GM23338 (cell line): ENCODE measurements around the gene ESRRB. TPM values are rescaled to one million over a fixed set of nuclear protein-coding genes. Genes with fewer than 3 reads are reported as not detected.

Source experiments
- ATAC-seq: fragments of 200-7000 bp; cut with Tn5 transposase; 3 replicates; pipeline ENCODE4 v1.9.1; 2020
- DNase-seq: peaks from one replicate; pipeline ENCODE4 v3.0.0-alpha.2; 2015; ENCODE audit warnings: low spot score
- H2AFZ ChIP-seq: fragments of 200-600 bp; sonication (generic); 2 replicates; pipeline ENCODE4 v1.8.0; 2016; ENCODE audit warnings: antibody characterized with exemption, mild to moderate bottlenecking, moderate library complexity
- H3F3A ChIP-seq: fragments of 200-600 bp; sonication (generic); replicated peaks from 2 replicates; pipeline ENCODE4 v1.8.0; 2017; ENCODE audit warnings: antibody characterized with exemption, mixed run types, low read depth
- H3K27ac ChIP-seq: fragments of 200-600 bp; sonication (generic); 2 replicates; pipeline ENCODE4 v1.6.1; 2016; ENCODE audit warnings: low read depth
- H3K27me3 ChIP-seq: fragments of 200-600 bp; sonication (generic); 2 replicates; pipeline ENCODE4 v1.8.0; 2016; ENCODE audit warnings: mild to moderate bottlenecking, mixed run types, moderate library complexity; ENCODE audit not compliant: insufficient read depth
- H3K36me3 ChIP-seq: fragments of 200-600 bp; sonication (generic); 2 replicates; pipeline ENCODE4 v1.8.0; 2016; ENCODE audit warnings: mild to moderate bottlenecking; ENCODE audit not compliant: insufficient read depth
- H3K4me1 ChIP-seq: fragments of 200-600 bp; sonication (generic); 2 replicates; pipeline ENCODE4 v1.8.0; 2016; ENCODE audit warnings: mild to moderate bottlenecking, moderate library complexity; ENCODE audit not compliant: insufficient read depth
- H3K4me2 ChIP-seq: fragments of 200-600 bp; sonication (generic); 2 replicates; pipeline ENCODE4 v1.7.1; 2017; ENCODE audit warnings: mixed run types
- H3K4me3 ChIP-seq: fragments of 200-600 bp; sonication (generic); 2 replicates; pipeline ENCODE4 v1.6.1; 2016; ENCODE audit warnings: mixed run types
- H3K79me2 ChIP-seq: fragments of 200-600 bp; sonication (generic); replicated peaks from 2 replicates; pipeline ENCODE4 v1.8.0; 2017; ENCODE audit warnings: mild to moderate bottlenecking; ENCODE audit not compliant: insufficient read depth
- H3K9me2 ChIP-seq: fragments of 200-600 bp; sonication (generic); 2 replicates; pipeline ENCODE4 v1.8.0; 2017; ENCODE audit not compliant: insufficient read depth
- H4K20me1 ChIP-seq: fragments of 200-600 bp; sonication (generic); replicated peaks from 2 replicates; pipeline ENCODE4 v1.8.0; 2017; ENCODE audit warnings: mild to moderate bottlenecking; ENCODE audit not compliant: insufficient read depth
- H3K27ac Mint-ChIP-seq: 2 replicates; pipeline ENCODE4 v1.8.0; 2020; ENCODE audit warnings: inconsistent platforms, mild to moderate bottlenecking, moderate library complexity, mixed read lengths
- H3K27me3 Mint-ChIP-seq: 3 replicates; pipeline ENCODE4 v1.8.0; 2022; ENCODE audit warnings: low read depth, mild to moderate bottlenecking, moderate library complexity, mixed read lengths, inconsistent platforms; ENCODE audit not compliant: insufficient read depth, poor library complexity
- H3K36me3 Mint-ChIP-seq: 3 replicates; pipeline ENCODE4 v1.8.0; 2021; ENCODE audit warnings: low read depth, mild to moderate bottlenecking, inconsistent platforms, moderate library complexity, mixed read lengths
- H3K4me1 Mint-ChIP-seq: 3 replicates; pipeline ENCODE4 v1.8.0; 2020; ENCODE audit warnings: mild to moderate bottlenecking, inconsistent platforms, mixed read lengths
- H3K4me3 Mint-ChIP-seq: 3 replicates; pipeline ENCODE4 v1.8.0; 2021; ENCODE audit warnings: moderate library complexity, mild to moderate bottlenecking, inconsistent platforms, mixed read lengths
- H3K9me3 Mint-ChIP-seq: 3 replicates; pipeline ENCODE4 v1.8.0; 2020; ENCODE audit warnings: moderate library complexity, mild to moderate bottlenecking, inconsistent platforms, mixed read lengths
- CREB1 ChIP-seq: fragments of 250-450 bp; sonication (Bioruptor Pico); IDR thresholded peaks from 2 replicates; pipeline ENCODE4 v1.5.0; 2020; ENCODE audit warnings: low read depth, mild to moderate bottlenecking, moderate library complexity
- EZH2 ChIP-seq: fragments of 200-600 bp; sonication (generic); IDR thresholded peaks from one replicate; pipeline ENCODE4 v1.8.0; 2017; ENCODE audit warnings: antibody characterized with exemption, mild to moderate bottlenecking, low read depth; ENCODE audit not compliant: unreplicated experiment
- EZH2phosphoT487 ChIP-seq: fragments of 200-600 bp; sonication (generic); IDR thresholded peaks from one replicate; pipeline ENCODE4 v1.8.1; 2018; ENCODE audit warnings: antibody characterized with exemption; ENCODE audit not compliant: unreplicated experiment
- JUNB ChIP-seq: IDR thresholded peaks from one replicate; pipeline ENCODE4 v1.6.1; 2016; ENCODE audit warnings: antibody characterized with exemption; ENCODE audit not compliant: unreplicated experiment
- NANOG ChIP-seq: IDR thresholded peaks from 2 replicates; pipeline ENCODE4 v1.6.1; 2016; ENCODE audit warnings: antibody characterized with exemption, borderline replicate concordance
- POLR2AphosphoS5 ChIP-seq: IDR thresholded peaks from 2 replicates; pipeline ENCODE4 v1.6.1; 2016; ENCODE audit warnings: antibody characterized with exemption, low read depth
- STAT1 ChIP-seq: IDR thresholded peaks from one replicate; pipeline ENCODE4 v1.6.1; 2016; ENCODE audit warnings: antibody characterized with exemption; ENCODE audit not compliant: unreplicated experiment
- ZNF331 ChIP-seq: fragments of 250-450 bp; sonication (Bioruptor Pico); IDR thresholded peaks from 2 replicates; pipeline ENCODE4 v1.5.0; 2020; ENCODE audit warnings: low read depth, mild to moderate bottlenecking, moderate library complexity
- polyA plus RNA-seq: library from polyadenylated mRNA; unstranded; fragments of >200 nt; fragmentation: Nextera tagmentation; extraction: Ambion mirVana; gene quantifications from 2 replicates; pipeline ENCODE4 v1.2.1, GENCODE V29; 2016
- total RNA-seq: library from RNA; depleted of rRNA; stranded (reverse); fragments of >200 nt; shearing (Covaris generic); gene quantifications from 2 replicates; pipeline ENCODE4 v1.2.3, GENCODE V29; 2014
- TF ChIP-seq, protein P1 (sequence below): IDR thresholded peaks from one replicate; pipeline ENCODE4 v1.6.1; 2018; ENCODE audit warnings: antibody characterized with exemption; ENCODE audit not compliant: unreplicated experiment
- TF ChIP-seq, protein P2 (sequence below): fragments of 250-450 bp; sonication (Bioruptor Pico); IDR thresholded peaks from 2 replicates; pipeline ENCODE4 v1.5.0; 2020; ENCODE audit warnings: mild to moderate bottlenecking, moderate library complexity
- TF ChIP-seq, protein P3 (sequence below), 2 experiments: fragments of 200-600 bp in 1 of 2; sonication (generic) in 1 of 2; conservative IDR thresholded peaks; 2 replicates each; pipeline versions ENCODE4 v1.5.1 to v1.6.1; 2016 to 2017; ENCODE audit warnings: antibody characterized with exemption in 2 of 2, low read depth in 2 of 2, mild to moderate bottlenecking in 2 of 2, moderate library complexity in 1 of 2

The ESRRB gene
- total and polyA plus RNA-seq, 2 experiments from 2014 or later = 0.31 to 0.52 TPM

DNA sequence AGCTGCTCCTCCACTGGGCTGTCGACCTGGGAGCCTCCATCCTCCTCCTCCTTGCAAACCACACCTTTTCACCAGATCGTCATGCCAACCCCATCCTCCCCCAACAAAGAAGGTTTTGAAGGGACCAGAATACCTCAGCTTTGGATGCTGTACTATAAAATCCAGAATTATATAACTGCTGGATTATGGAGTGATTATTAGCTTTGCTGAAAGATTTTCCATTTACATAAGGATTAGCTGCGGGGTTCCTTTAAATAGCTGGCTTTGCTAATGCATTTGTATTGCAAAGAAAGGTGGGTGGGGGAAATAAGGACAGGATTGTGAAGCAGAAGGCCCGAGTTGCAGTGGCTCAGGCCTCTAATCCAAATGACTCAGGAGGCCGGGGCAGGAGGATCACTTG lies 36.6 kb downstream of the ESRRB start:
- H2AFZ ChIP-seq = no peak overlapping the region
- Mint-ChIP-seq H3K36me3 (no peaks in the 10 kb centered on the region), H3K27ac (no peak overlapping the region), H3K4me1 (peaks cover 43% of the 10 kb centered on the region), H3K9me3 (no peaks in the 10 kb centered on the region; the same call in 2 of the 3 replicates), H3K4me3 (no peak overlapping the region), H3K27me3 (peaks cover 16% of the 10 kb centered on the region)
- no peak overlapping the region for H3K27ac ChIP-seq
- no peak; the same call in 2 of the 3 replicates for ATAC-seq
- no peaks in the 10 kb centered on the region for H3K79me2 ChIP-seq
- H3K4me2 ChIP-seq = peak overlapping the region; percentile 71; the same call in 1 of the 2 replicates
- H3K36me3 ChIP-seq = no peaks in the 10 kb centered on the region
- peaks cover 32% of the 10 kb centered on the region for H3K4me1 ChIP-seq
- H3K4me3 ChIP-seq = no peak overlapping the region
- H4K20me1 ChIP-seq = no peaks in the 10 kb centered on the region
- DNase-seq = no peak
- H3K9me2 ChIP-seq = no peaks in the 10 kb centered on the region
- TF ChIP-seq, protein P1, sequence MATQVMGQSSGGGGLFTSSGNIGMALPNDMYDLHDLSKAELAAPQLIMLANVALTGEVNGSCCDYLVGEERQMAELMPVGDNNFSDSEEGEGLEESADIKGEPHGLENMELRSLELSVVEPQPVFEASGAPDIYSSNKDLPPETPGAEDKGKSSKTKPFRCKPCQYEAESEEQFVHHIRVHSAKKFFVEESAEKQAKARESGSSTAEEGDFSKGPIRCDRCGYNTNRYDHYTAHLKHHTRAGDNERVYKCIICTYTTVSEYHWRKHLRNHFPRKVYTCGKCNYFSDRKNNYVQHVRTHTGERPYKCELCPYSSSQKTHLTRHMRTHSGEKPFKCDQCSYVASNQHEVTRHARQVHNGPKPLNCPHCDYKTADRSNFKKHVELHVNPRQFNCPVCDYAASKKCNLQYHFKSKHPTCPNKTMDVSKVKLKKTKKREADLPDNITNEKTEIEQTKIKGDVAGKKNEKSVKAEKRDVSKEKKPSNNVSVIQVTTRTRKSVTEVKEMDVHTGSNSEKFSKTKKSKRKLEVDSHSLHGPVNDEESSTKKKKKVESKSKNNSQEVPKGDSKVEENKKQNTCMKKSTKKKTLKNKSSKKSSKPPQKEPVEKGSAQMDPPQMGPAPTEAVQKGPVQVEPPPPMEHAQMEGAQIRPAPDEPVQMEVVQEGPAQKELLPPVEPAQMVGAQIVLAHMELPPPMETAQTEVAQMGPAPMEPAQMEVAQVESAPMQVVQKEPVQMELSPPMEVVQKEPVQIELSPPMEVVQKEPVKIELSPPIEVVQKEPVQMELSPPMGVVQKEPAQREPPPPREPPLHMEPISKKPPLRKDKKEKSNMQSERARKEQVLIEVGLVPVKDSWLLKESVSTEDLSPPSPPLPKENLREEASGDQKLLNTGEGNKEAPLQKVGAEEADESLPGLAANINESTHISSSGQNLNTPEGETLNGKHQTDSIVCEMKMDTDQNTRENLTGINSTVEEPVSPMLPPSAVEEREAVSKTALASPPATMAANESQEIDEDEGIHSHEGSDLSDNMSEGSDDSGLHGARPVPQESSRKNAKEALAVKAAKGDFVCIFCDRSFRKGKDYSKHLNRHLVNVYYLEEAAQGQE = no peak
- TF ChIP-seq NANOG (no peak), EZH2 (no peak), CREB1 (CRISPR knock-in tag) (no peak), STAT1 (no peak), JUNB (no peak), POLR2AphosphoS5 (no peak), EZH2phosphoT487 (no peak), ZNF331 (CRISPR knock-in tag) (no peak)
- TF ChIP-seq, protein P2, sequence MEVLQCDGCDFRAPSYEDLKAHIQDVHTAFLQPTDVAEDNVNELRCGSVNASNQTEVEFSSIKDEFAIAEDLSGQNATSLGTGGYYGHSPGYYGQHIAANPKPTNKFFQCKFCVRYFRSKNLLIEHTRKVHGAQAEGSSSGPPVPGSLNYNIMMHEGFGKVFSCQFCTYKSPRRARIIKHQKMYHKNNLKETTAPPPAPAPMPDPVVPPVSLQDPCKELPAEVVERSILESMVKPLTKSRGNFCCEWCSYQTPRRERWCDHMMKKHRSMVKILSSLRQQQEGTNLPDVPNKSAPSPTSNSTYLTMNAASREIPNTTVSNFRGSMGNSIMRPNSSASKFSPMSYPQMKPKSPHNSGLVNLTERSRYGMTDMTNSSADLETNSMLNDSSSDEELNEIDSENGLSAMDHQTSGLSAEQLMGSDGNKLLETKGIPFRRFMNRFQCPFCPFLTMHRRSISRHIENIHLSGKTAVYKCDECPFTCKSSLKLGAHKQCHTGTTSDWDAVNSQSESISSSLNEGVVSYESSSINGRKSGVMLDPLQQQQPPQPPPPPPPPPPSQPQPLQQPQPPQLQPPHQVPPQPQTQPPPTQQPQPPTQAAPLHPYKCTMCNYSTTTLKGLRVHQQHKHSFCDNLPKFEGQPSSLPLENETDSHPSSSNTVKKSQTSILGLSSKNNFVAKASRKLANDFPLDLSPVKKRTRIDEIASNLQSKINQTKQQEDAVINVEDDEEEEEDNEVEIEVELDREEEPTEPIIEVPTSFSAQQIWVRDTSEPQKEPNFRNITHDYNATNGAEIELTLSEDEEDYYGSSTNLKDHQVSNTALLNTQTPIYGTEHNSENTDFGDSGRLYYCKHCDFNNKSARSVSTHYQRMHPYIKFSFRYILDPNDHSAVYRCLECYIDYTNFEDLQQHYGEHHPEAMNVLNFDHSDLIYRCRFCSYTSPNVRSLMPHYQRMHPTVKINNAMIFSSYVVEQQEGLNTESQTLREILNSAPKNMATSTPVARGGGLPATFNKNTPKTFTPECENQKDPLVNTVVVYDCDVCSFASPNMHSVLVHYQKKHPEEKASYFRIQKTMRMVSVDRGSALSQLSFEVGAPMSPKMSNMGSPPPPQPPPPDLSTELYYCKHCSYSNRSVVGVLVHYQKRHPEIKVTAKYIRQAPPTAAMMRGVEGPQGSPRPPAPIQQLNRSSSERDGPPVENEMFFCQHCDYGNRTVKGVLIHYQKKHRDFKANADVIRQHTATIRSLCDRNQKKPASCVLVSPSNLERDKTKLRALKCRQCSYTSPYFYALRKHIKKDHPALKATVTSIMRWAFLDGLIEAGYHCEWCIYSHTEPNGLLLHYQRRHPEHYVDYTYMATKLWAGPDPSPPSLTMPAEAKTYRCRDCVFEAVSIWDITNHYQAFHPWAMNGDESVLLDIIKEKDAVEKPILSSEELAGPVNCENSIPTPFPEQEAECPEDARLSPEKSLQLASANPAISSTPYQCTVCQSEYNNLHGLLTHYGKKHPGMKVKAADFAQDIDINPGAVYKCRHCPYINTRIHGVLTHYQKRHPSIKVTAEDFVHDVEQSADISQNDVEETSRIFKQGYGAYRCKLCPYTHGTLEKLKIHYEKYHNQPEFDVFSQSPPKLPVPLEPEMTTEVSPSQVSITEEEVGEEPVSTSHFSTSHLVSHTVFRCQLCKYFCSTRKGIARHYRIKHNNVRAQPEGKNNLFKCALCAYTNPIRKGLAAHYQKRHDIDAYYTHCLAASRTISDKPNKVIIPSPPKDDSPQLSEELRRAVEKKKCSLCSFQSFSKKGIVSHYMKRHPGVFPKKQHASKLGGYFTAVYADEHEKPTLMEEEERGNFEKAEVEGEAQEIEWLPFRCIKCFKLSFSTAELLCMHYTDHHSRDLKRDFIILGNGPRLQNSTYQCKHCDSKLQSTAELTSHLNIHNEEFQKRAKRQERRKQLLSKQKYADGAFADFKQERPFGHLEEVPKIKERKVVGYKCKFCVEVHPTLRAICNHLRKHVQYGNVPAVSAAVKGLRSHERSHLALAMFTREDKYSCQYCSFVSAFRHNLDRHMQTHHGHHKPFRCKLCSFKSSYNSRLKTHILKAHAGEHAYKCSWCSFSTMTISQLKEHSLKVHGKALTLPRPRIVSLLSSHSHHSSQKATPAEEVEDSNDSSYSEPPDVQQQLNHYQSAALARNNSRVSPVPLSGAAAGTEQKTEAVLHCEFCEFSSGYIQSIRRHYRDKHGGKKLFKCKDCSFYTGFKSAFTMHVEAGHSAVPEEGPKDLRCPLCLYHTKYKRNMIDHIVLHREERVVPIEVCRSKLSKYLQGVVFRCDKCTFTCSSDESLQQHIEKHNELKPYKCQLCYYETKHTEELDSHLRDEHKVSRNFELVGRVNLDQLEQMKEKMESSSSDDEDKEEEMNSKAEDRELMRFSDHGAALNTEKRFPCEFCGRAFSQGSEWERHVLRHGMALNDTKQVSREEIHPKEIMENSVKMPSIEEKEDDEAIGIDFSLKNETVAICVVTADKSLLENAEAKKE = no peak
- TF ChIP-seq, protein P3, sequence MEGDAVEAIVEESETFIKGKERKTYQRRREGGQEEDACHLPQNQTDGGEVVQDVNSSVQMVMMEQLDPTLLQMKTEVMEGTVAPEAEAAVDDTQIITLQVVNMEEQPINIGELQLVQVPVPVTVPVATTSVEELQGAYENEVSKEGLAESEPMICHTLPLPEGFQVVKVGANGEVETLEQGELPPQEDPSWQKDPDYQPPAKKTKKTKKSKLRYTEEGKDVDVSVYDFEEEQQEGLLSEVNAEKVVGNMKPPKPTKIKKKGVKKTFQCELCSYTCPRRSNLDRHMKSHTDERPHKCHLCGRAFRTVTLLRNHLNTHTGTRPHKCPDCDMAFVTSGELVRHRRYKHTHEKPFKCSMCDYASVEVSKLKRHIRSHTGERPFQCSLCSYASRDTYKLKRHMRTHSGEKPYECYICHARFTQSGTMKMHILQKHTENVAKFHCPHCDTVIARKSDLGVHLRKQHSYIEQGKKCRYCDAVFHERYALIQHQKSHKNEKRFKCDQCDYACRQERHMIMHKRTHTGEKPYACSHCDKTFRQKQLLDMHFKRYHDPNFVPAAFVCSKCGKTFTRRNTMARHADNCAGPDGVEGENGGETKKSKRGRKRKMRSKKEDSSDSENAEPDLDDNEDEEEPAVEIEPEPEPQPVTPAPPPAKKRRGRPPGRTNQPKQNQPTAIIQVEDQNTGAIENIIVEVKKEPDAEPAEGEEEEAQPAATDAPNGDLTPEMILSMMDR (conservative IDR thresholded peaks at IDR 0.05; ENCODE audit: low read depth in 2 of 2) = no peak
- no peaks in the 10 kb centered on the region for H3K27me3 ChIP-seq
- H3F3A ChIP-seq = 0 out of 2 replicates have a peak, but pooled peaks cover 6% of the 10 kb centered on the region
